Heart left ventricle (tissue), 13 donors: ENCODE data around the gene VEGFC.

Experiments used
- CTCF ChIP-seq, 12 donors: fragments of 200-600 bp; sonication (generic) in 4 of 12; IDR thresholded peaks; one replicate each; pipeline versions ENCODE4 v1.5.0 to v1.8.0; 2018 to 2022; ENCODE audit warnings: antibody characterized with exemption in 12 of 12, mild to moderate bottlenecking in 5 of 12
- POLR2A ChIP-seq, 2 donors: fragments of 450-650 bp; IDR thresholded peaks; one replicate each; pipeline ENCODE4 v1.6.1; 2017; ENCODE audit warnings: antibody characterized with exemption in 2 of 2, mild to moderate bottlenecking in 2 of 2, moderate library complexity in 2 of 2
- donor health status: ischemic (EF 13 %, LVEDD 7.1; RV severe dilation, severe dysfunction).
- donor health status: DM: no; HTN: yes; CAD: no.
- donor health status: DM: no; HTN: no; CAD: no.
- donor health status: ischemic (EF 25% LVEDD 6.9; RV normal size, moderate dysfunction).
- donor health status: ischemic (EF 25% LVEDD 5.7; RV mildly dilated, moderate dysfunction).
- donor health status: ischemic (EF 35%, LVEDD 5.7; RV mildly dilated, moderate dysfunction).
- donor health status: nonischemic (EF 11% LVEDD 7.7; RV severe dilation, severe dysfunction).
- donor health status: DM: yes; HTN: yes; CAD: no.
- donor health status: PGD.
- donor health status: ischemic (EF 29% LVEDD 5.4; RV normal size, mild dysfunction).
- donor health status: nonischemic (EF 23%, LVEDD 6.1; RV moderate dilation, normal function).

GRCh38 chr4:176761872-176762271 lies 30.9 kb downstream of the VEGFC start:
- TF ChIP-seq CTCF (IDR thresholded peaks at IDR 0.05) (no peak), POLR2A (IDR thresholded peaks at IDR 0.05) (no peak)
